Measurements from ENCODE around the gene INPP5D. TPM values are rescaled to one million over a fixed set of nuclear protein-coding genes. Genes with fewer than 3 reads are reported as not detected.

INPP5D gene
- total and polyA plus RNA-seq, 2 of the 8 experiments (the other 6 are each of a cell fraction or from before 2014, with no cell fraction given) = 4.5 to 7.1 TPM

- TF ChIP-seq, protein P1, sequence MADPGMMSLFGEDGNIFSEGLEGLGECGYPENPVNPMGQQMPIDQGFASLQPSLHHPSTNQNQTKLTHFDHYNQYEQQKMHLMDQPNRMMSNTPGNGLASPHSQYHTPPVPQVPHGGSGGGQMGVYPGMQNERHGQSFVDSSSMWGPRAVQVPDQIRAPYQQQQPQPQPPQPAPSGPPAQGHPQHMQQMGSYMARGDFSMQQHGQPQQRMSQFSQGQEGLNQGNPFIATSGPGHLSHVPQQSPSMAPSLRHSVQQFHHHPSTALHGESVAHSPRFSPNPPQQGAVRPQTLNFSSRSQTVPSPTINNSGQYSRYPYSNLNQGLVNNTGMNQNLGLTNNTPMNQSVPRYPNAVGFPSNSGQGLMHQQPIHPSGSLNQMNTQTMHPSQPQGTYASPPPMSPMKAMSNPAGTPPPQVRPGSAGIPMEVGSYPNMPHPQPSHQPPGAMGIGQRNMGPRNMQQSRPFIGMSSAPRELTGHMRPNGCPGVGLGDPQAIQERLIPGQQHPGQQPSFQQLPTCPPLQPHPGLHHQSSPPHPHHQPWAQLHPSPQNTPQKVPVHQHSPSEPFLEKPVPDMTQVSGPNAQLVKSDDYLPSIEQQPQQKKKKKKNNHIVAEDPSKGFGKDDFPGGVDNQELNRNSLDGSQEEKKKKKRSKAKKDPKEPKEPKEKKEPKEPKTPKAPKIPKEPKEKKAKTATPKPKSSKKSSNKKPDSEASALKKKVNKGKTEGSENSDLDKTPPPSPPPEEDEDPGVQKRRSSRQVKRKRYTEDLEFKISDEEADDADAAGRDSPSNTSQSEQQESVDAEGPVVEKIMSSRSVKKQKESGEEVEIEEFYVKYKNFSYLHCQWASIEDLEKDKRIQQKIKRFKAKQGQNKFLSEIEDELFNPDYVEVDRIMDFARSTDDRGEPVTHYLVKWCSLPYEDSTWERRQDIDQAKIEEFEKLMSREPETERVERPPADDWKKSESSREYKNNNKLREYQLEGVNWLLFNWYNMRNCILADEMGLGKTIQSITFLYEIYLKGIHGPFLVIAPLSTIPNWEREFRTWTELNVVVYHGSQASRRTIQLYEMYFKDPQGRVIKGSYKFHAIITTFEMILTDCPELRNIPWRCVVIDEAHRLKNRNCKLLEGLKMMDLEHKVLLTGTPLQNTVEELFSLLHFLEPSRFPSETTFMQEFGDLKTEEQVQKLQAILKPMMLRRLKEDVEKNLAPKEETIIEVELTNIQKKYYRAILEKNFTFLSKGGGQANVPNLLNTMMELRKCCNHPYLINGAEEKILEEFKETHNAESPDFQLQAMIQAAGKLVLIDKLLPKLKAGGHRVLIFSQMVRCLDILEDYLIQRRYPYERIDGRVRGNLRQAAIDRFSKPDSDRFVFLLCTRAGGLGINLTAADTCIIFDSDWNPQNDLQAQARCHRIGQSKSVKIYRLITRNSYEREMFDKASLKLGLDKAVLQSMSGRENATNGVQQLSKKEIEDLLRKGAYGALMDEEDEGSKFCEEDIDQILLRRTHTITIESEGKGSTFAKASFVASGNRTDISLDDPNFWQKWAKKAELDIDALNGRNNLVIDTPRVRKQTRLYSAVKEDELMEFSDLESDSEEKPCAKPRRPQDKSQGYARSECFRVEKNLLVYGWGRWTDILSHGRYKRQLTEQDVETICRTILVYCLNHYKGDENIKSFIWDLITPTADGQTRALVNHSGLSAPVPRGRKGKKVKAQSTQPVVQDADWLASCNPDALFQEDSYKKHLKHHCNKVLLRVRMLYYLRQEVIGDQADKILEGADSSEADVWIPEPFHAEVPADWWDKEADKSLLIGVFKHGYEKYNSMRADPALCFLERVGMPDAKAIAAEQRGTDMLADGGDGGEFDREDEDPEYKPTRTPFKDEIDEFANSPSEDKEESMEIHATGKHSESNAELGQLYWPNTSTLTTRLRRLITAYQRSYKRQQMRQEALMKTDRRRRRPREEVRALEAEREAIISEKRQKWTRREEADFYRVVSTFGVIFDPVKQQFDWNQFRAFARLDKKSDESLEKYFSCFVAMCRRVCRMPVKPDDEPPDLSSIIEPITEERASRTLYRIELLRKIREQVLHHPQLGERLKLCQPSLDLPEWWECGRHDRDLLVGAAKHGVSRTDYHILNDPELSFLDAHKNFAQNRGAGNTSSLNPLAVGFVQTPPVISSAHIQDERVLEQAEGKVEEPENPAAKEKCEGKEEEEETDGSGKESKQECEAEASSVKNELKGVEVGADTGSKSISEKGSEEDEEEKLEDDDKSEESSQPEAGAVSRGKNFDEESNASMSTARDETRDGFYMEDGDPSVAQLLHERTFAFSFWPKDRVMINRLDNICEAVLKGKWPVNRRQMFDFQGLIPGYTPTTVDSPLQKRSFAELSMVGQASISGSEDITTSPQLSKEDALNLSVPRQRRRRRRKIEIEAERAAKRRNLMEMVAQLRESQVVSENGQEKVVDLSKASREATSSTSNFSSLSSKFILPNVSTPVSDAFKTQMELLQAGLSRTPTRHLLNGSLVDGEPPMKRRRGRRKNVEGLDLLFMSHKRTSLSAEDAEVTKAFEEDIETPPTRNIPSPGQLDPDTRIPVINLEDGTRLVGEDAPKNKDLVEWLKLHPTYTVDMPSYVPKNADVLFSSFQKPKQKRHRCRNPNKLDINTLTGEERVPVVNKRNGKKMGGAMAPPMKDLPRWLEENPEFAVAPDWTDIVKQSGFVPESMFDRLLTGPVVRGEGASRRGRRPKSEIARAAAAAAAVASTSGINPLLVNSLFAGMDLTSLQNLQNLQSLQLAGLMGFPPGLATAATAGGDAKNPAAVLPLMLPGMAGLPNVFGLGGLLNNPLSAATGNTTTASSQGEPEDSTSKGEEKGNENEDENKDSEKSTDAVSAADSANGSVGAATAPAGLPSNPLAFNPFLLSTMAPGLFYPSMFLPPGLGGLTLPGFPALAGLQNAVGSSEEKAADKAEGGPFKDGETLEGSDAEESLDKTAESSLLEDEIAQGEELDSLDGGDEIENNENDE (IDR thresholded peaks at IDR 0.05; ENCODE audit: insufficient replicate concordance, low read length) = no peak
- no peak for TF ChIP-seq YY1 (IDR thresholded peaks at IDR 0.05; ENCODE audit: low read depth, low read length)
- TF ChIP-seq CHD2 (IDR thresholded peaks at IDR 0.05; ENCODE audit: low read length) = no peak
- TF ChIP-seq PHF8 (conservative IDR thresholded peaks at IDR 0.05; ENCODE audit: low read depth, low read length) = no peak
- TF ChIP-seq BRCA1 (IDR thresholded peaks at IDR 0.05; ENCODE audit: low read depth, low read length) = no peak
- TF ChIP-seq SP2 (IDR thresholded peaks at IDR 0.05; ENCODE audit: low read length) = no peak
- TF ChIP-seq EP300 (IDR thresholded peaks at IDR 0.05; ENCODE audit: borderline replicate concordance in 1 of 2, low read depth in 2 of 2, low read length in 2 of 2) = no peak
- no peak for TF ChIP-seq BACH1 (IDR thresholded peaks at IDR 0.05; ENCODE audit: low read length)
- TF ChIP-seq, protein P2, sequence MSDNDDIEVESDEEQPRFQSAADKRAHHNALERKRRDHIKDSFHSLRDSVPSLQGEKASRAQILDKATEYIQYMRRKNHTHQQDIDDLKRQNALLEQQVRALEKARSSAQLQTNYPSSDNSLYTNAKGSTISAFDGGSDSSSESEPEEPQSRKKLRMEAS (IDR thresholded peaks at IDR 0.05) = no peak
- TF ChIP-seq SP1 (IDR thresholded peaks at IDR 0.05; ENCODE audit: low read depth, low read length) = no peak
- no peak for TF ChIP-seq SIRT6 (IDR thresholded peaks at IDR 0.05; ENCODE audit: low read length)
Observed at GRCh38 chr2:233081731-233082221, 21.6 kb downstream of the INPP5D start (continued).

Data from H1 (cell line).